Stimulated activated CD8-positive, alpha-beta memory T cell treated with anti-CD3 and anti-CD28 coated beads, Interleukin-12 subunit alpha, Interleukin-12 subunit beta, amount 100 ng/mL, for 1 hour (primary cell): ENCODE results near the gene SPATA31A6.
"Not testable (repeated sequence)": the region's sequence is repeated elsewhere in the genome, so short reads cannot be mapped to it uniquely, and the experiment has no call there.

ENCODE experiments used
- DNase-seq: peaks from one replicate; pipeline ENCODE4 v3.0.0-alpha.2; 2020; ENCODE audit warnings: low read depth

The SPATA31A6 gene

DNA sequence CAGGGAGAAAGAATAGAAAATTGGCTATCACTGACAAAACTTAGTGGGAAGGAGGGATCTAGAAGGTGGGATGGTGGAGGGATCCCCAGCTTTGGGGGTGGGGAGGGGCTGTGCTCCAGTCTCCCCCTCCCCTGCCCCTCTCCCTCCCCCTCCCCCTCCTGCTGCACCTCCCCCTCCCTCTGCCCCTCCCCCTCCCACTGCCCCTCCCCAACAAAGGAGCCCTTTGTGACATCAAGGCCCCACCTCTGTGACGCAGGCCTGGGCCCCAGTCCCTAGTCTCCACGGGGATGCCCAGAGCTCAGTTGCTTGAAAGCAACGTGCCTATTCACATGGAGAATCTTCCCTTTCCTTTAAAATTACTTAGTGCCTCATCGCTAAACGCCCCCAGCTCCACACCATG lies at the start of gene SPATA31A6:
SPATA31A6 (plus strand) TSS at position 301 of the 400 bp plus-strand sequence; CDS start at position 330, 29 bp downstream.
- DNase-seq, result not testable (repeated sequence)

DNA sequence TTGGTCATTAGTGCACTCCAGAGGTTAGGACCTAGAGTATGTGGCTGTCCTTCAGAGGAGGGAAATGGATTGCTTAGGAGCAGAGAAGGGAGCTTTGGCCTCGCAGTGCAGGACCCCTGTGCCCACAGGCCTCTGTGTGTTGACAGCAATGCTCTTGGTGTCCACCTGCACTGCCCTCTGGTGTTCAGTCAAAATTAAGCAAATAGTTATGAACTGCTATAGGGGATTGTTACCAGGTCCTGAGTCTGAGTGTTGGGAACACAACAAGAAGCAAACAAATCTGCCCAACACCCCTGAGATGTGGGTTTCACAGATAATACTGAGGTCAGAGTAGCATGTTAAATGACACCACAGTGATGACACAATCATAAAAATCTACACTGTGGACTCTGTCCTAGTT lies 23.2 kb upstream of the SPATA31A6 start:
- DNase-seq, result not testable (repeated sequence)

DNA sequence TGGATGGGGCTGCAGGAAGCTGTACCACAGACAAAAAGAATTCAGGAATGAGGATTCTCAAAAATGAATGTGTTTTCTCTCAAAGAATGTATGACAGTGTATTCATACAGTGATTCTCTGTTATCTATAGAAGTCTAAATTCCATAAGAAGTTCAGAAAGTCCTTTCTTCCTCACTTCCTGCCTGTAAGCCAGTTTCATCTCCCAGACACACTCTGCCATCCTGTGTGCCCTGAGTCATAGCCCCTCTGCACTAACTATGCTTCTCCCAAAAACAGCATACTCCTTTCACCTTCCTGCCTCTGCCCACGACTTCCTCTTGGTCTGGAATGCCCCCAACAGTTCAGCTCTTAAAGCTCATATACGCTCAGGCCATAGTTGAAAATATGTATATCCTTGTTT lies 36.4 kb downstream of the SPATA31A6 start:
- not testable (repeated sequence) for DNase-seq

DNA sequence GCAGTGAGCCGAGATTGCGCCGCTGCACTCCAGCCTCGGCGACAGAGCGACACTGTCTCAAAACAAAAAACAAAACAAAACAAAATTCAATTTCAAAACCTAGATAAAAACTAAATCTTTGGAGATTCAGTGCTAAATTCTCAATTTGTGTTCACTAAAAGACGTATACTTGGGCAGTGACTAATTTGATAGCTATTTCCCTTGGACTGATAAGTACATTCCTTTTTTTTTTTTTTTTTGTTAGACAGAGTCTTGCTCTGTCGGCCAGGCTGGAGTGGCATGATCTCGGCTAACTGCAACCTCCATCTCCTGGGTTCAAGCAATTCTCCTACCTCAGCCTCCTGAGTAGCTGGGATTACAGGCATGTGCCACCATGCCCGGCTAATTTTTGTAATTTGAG lies 39.8 kb downstream of the SPATA31A6 start:
- DNase-seq, result not testable (repeated sequence)

DNA sequence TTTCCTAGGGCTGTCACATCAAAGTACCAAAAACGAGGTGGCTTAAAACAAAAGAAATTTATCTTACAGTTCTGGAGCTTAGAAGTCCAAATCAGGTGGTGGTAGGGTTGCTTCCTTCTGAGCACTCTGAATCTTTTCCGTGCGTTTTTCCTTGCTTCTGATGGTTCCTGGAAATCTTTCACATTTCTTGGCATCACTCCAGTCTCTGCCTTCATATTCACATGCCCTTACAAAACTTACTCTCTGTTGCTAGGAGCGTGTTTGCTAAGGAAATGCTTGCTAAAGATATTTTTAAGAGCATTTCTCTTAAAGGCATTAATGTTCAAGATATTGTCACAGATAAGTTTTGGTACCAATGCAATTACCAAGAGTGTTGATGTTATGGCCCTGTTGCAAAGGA lies 49.6 kb downstream of the SPATA31A6 start:
- not testable (repeated sequence) for DNase-seq

DNA sequence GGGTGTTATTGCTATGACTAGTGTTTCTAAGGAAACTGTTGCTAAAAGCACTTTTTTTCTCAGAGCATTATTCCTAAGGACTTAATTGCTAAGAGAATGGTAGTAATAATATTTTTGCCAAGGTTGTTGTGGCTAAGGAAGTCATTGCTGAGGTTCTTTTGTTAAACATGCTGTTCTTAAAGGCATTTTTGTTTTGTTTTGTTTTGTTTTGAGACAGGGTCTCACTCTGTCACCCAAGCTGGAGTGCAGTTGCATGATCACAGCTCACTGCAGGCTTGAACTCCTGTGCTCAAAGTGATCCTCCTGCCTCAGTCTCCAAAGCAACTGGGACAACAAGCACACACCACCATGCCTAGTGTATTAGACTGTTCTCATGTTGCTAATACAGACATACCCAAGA lies 51.2 kb downstream of the SPATA31A6 start:
- not testable (repeated sequence) for DNase-seq

DNA sequence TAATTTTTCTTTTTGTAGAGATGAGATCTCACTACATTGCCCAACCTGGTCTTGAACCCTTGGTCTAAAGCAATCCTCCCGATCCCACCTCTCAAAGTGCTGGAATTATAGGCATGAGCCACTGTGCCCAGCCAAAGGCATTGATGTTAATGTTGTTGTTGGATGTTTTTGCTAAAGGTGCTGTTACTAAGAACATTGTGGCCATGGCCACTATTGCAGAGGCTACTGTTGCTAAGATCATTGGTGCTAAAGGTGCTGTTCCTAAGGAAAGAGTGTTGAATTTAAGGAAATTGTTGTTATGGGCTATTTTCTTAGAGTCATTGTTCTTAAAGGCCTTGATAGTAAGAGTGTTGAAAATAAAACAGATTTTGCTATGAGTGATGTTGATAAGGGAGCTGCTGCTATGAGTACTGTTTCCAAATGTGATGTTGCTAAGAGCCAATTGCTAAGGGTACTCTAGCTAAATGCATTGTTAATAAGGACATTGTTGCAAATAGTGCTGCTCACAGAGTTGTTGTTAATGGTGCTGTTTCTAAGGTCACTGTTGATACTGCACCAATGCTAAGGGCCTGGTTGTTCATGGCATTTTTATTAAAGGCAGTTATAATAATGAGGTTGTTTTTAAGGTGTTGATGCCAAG lies 52.0 kb downstream of the SPATA31A6 start:
- DNase-seq, result not testable (repeated sequence)

DNA sequence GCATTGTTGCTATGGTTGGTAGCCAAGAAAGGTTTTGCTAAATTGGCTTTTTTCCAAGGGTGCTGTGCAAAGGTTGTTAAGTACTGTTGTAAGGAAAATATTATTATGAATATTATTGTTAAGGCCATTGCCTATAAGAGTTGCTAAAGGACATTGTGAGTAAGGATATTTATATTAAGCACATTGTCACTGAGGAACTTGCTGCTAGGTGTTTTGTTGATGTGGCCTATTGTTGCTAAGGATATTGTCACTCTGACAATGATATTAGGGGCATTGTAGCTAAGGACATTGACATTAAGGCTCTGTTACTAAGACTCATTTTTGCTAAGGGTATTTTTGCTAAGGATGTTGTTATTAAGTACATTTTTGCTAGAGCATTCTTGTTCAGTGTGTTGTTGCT lies 52.6 kb downstream of the SPATA31A6 start:
- DNase-seq, result not testable (repeated sequence)

DNA sequence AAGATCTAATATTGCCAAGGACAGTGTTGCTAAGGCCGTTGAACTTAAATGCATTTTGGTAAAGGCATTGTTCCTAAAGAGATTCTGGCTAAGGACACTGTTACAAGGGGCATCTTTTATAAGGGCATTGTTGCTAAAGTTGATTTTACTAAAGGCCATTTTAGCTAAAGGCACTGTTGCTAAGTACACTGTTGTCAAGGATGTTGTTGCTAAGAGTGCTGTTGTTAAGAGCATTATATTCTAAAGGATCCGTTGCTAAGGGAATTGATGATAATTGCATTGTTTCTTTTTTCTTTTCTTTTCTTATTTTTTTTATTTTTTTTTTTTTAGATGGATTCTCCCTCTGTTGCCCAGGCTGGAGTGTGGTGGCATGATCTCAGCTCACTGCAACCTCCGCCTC lies 53.9 kb downstream of the SPATA31A6 start:
- not testable (repeated sequence) for DNase-seq

DNA sequence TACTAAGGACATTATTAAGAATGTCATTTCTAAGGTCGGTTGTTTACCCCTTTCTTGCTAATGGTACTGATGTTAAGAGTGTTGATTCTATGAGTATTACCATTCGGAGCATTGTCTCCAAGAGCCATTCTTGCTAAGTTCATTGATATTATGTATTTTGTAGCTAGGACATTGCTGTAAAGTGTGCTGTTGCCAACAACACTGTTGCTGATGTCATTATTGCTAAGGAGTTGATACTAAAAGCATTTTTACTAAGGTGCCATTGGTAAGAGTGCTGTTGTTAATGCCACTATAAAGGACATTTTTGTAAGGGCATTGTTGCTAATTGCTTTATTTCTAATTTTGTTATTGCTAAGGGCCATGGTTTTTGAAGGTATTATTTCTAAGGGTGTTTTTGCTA lies 55.4 kb downstream of the SPATA31A6 start:
- DNase-seq, result not testable (repeated sequence)
